GM18499 (cell line): ENCODE results near the gene SLC35E2B.
"Not testable (repeated sequence)": the region's sequence is repeated elsewhere in the genome, so short reads cannot be mapped to it uniquely, and the experiment has no call there.

Source experiments
- ATAC-seq: cut with Tn5 transposase; IDR thresholded peaks from one replicate; pipeline ENCODE4 v1.9.1; 2021; ENCODE audit warnings: moderate number of reproducible peaks; ENCODE audit not compliant: insufficient read depth, unreplicated experiment

Gene SLC35E2B

GRCh38 chr1:1647567-1648241 is 44.9 kb downstream of the SLC35E2B start:
- not testable (repeated sequence) for ATAC-seq

- ATAC-seq, result not testable (repeated sequence)
Measured at GRCh38 chr1:1646326-1646725, 46.3 kb downstream of the SLC35E2B start.

- not testable (repeated sequence) for ATAC-seq
Measured at GRCh38 chr1:1640711-1641461, 51.7 kb downstream of the SLC35E2B start.

- ATAC-seq, result not testable (repeated sequence)
Measured at GRCh38 chr1:1640081-1640480, 52.5 kb downstream of the SLC35E2B start.

- not testable (repeated sequence) for ATAC-seq
Measured at GRCh38 chr1:1639368-1639767, 53.2 kb downstream of the SLC35E2B start.

GRCh38 chr1:1638528-1638927 is 54.1 kb downstream of the SLC35E2B start:
- not testable (repeated sequence) for ATAC-seq

- not testable (repeated sequence) for ATAC-seq
Measured at GRCh38 chr1:1637479-1637875, 55.1 kb downstream of the SLC35E2B start.

GRCh38 chr1:1636621-1637478 is 55.7 kb downstream of the SLC35E2B start:
- not testable (repeated sequence) for ATAC-seq

GRCh38 chr1:1634613-1635012 is 58.0 kb downstream of the SLC35E2B start:
- not testable (repeated sequence) for ATAC-seq

- not testable (repeated sequence) for ATAC-seq
Measured at GRCh38 chr1:1633409-1633808, 59.2 kb downstream of the SLC35E2B start.

GRCh38 chr1:1631782-1632420 is 60.7 kb downstream of the SLC35E2B start, which contains the start of gene MMP23B:
TSS of gene MMP23B (plus strand) at chr1:1632173. CDS start at chr1:1632219, 46 bp downstream.
- ATAC-seq, result no peak

GRCh38 chr1:1630965-1631781 is 61.4 kb downstream of the SLC35E2B start:
- no peak for ATAC-seq

- ATAC-seq, result no peak
Measured at GRCh38 chr1:1630191-1630964, 62.2 kb downstream of the SLC35E2B start.

- no peak for ATAC-seq
Measured at GRCh38 chr1:1629430-1630190, 63.0 kb downstream of the SLC35E2B start.

GRCh38 chr1:1628754-1629429 is 63.7 kb downstream of the SLC35E2B start:
- ATAC-seq, result no peak

GRCh38 chr1:1627829-1628753 is 64.5 kb downstream of the SLC35E2B start:
- ATAC-seq, result no peak
